Upper lobe of left lung (tissue), 6 donors: ENCODE data around the gene ASCL4. TPM values are rescaled to one million over a fixed set of nuclear protein-coding genes. Genes with fewer than 3 reads are reported as not detected.

ENCODE experiments used
- ATAC-seq, 2 donors: fragments of 200-7000 bp; cut with Tn5 transposase; one replicate each; pipeline ENCODE4 v1.9.1; 2022; ENCODE audit warnings: mild to moderate bottlenecking in 2 of 2, moderate library complexity in 2 of 2; ENCODE audit not compliant: low FRiP score in 2 of 2
- DNase-seq, 2 donors: peaks; one replicate each; pipeline ENCODE4 v3.0.0-alpha.2; 2019 to 2020
- H3K27ac ChIP-seq, 4 donors: fragments of 200-600 bp; sonication (generic); one replicate each; pipeline ENCODE4 v1.5.1; 2016 to 2019
- H3K27me3 ChIP-seq, 4 donors: fragments of 200-600 bp; sonication (generic); one replicate each; pipeline ENCODE4 v1.5.1; 2017 to 2019
- H3K36me3 ChIP-seq, 4 donors: fragments of 200-600 bp; sonication (generic); one replicate each; pipeline ENCODE4 v1.5.1; 2016 to 2019
- H3K4me1 ChIP-seq, 4 donors: fragments of 200-600 bp; sonication (generic); one replicate each; pipeline ENCODE4 v1.5.1; 2018 to 2019
- H3K4me3 ChIP-seq, 4 donors: fragments of 200-600 bp; sonication (generic); one replicate each; pipeline ENCODE4 v1.5.1; 2017 to 2019; ENCODE audit warnings: mild to moderate bottlenecking in 2 of 4, moderate library complexity in 1 of 4
- H3K9me3 ChIP-seq, 4 donors: fragments of 200-600 bp; sonication (generic); one replicate each; pipeline ENCODE4 v1.5.1; 2018 to 2019
- EP300 ChIP-seq, 4 donors: sonication (generic); formaldehyde crosslinking; IDR thresholded peaks; one replicate each; pipeline ENCODE4 v1.5.1; 2017; ENCODE audit warnings: antibody characterized with exemption in 4 of 4, control low read depth in 2 of 4
- POLR2A ChIP-seq, 4 donors: fragments of 450-650 bp; IDR thresholded peaks; one replicate each; pipeline ENCODE4 v1.5.1; 2016 to 2017; ENCODE audit warnings: antibody characterized with exemption in 4 of 4, mild to moderate bottlenecking in 2 of 4
- POLR2AphosphoS5 ChIP-seq, 2 donors: sonication (generic); formaldehyde crosslinking; IDR thresholded peaks; one replicate each; pipeline ENCODE4 v1.5.1; 2017; ENCODE audit warnings: antibody characterized with exemption in 2 of 2
- WGBS, 2 donors: methylation state at CpG; one replicate each; pipeline ENCODE4 v1.1.5; 2017 to 2018; 5-methylcytosine and 5-hydroxymethylcytosine counted together
- total RNA-seq, 6 donors: library from RNA; depleted of rRNA in 4 of 6; stranded (reverse); fragments of >200 nt in 4 of 6; gene quantifications; one replicate each; pipeline versions ENCODE4 v1.1.0 to v1.2.1, GENCODE V29; 2016 to 2021
- TF ChIP-seq, protein P1 (sequence below), 6 experiments: fragments of 450-650 bp in 4 of 6; fragments of 200-600 bp in 2 of 6; sonication (generic) in 2 of 6; IDR thresholded peaks; one replicate each; pipeline ENCODE4 v1.5.1; 2016 to 2019; ENCODE audit warnings: antibody characterized with exemption in 6 of 6
- donor health status: DM: no; HTN: no; CAD: no; lungs with moderate emphysema.
- donor health status: DM: no; HTN: yes; CAD: no; lungs with severe emphysema.

ASCL4 gene
- total RNA-seq, 6 donors from 2014 or later: not detected

DNA sequence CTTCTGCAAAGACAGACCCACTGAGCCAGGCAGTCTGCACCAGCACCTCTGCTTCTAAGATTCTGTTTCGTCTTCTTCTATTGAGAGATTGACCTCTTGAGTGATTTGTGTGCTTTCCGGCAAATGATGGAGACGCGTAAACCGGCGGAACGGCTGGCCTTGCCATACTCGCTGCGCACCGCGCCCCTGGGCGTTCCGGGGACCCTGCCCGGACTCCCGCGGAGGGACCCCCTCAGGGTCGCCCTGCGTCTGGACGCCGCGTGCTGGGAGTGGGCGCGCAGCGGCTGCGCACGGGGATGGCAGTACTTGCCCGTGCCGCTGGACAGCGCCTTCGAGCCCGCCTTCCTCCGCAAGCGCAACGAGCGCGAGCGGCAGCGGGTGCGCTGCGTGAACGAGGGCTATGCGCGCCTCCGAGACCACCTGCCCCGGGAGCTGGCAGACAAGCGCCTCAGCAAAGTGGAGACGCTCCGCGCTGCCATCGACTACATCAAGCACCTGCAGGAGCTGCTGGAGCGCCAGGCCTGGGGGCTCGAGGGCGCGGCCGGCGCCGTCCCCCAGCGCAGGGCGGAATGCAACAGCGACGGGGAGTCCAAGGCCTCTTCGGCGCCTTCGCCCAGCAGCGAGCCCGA lies 703 bp downstream of the ASCL4 start:
- Histone ChIP-seq H3K9me3 (no peaks in the 10 kb centered on the region), H3K4me1 (peaks cover 0 to 9% (median 6%) of the 10 kb centered on the region in 4 donors), H3K4me3 (peak overlapping the region in 3 of 4 donors; percentile 16 to 32 (median 26)), H3K27ac (no peak overlapping the region), H3K27me3 (peaks cover 0 to 13% (median 9%) of the 10 kb centered on the region in 4 donors), H3K36me3 (no peaks in the 10 kb centered on the region)
- peak in 1 of 2 donors; percentile 85 for DNase-seq
- ATAC-seq: peak in 1 of 2 donors; percentile 34
- WGBS, 2 donors: 5 to 8% methylated on average over 2 to 32 of the region's 66 CpGs
- TF ChIP-seq POLR2AphosphoS5 (IDR thresholded peaks at IDR 0.05): no peak
- TF ChIP-seq, protein P1, sequence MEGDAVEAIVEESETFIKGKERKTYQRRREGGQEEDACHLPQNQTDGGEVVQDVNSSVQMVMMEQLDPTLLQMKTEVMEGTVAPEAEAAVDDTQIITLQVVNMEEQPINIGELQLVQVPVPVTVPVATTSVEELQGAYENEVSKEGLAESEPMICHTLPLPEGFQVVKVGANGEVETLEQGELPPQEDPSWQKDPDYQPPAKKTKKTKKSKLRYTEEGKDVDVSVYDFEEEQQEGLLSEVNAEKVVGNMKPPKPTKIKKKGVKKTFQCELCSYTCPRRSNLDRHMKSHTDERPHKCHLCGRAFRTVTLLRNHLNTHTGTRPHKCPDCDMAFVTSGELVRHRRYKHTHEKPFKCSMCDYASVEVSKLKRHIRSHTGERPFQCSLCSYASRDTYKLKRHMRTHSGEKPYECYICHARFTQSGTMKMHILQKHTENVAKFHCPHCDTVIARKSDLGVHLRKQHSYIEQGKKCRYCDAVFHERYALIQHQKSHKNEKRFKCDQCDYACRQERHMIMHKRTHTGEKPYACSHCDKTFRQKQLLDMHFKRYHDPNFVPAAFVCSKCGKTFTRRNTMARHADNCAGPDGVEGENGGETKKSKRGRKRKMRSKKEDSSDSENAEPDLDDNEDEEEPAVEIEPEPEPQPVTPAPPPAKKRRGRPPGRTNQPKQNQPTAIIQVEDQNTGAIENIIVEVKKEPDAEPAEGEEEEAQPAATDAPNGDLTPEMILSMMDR (IDR thresholded peaks at IDR 0.05): peak in 2 of 6 experiments; percentile 8 to 15
- TF ChIP-seq EP300 (IDR thresholded peaks at IDR 0.05): no peak

DNA sequence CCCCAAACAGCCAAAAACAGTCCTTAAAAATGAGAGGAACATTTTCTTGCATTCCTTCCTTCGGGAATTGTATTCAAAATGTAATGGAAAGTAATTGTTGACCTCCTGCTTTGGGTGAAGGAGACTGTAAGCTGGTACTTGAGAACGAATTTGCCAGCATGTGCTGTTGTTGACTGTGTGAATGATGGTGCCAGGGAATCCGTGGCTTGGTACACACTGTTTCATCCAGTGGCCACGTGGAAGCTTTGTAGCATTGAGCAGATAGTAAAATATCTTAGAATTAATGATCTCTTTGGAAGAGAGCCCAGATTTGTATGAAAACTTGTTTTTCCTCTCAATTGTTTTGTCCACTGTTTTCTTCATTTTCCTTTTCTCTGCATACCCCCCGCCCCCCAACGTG lies 1.7 kb downstream of the ASCL4 start:
- WGBS, 2 donors: 35 to 39% methylated on average over 6 of the region's 6 CpGs
- no peak overlapping the region for H3K27ac ChIP-seq
- H3K4me3 ChIP-seq: no peak overlapping the region
- ATAC-seq (no peak), DNase-seq (no peak)
- TF ChIP-seq POLR2AphosphoS5 (IDR thresholded peaks at IDR 0.05): no peak
- TF ChIP-seq, protein P1 (IDR thresholded peaks at IDR 0.05): no peak
- no peak for TF ChIP-seq POLR2A (IDR thresholded peaks at IDR 0.05)
- no peak for TF ChIP-seq EP300 (IDR thresholded peaks at IDR 0.05)
- no peaks in the 10 kb centered on the region for H3K9me3 ChIP-seq
- peaks cover 0 to 9% (median 6%) of the 10 kb centered on the region in 4 donors for H3K4me1 ChIP-seq
- peaks cover 0 to 13% (median 9%) of the 10 kb centered on the region in 4 donors for H3K27me3 ChIP-seq
- H3K36me3 ChIP-seq: no peaks in the 10 kb centered on the region

- ATAC-seq (peak; percentile 53 to 73), DNase-seq (no peak)
- Histone ChIP-seq H3K27ac (no peak overlapping the region), H3K36me3 (no peaks in the 10 kb centered on the region), H3K4me1 (peaks cover 0 to 9% (median 6%) of the 10 kb centered on the region in 4 donors), H3K4me3 (no peak overlapping the region), H3K27me3 (peaks cover 0 to 13% (median 9%) of the 10 kb centered on the region in 4 donors), H3K9me3 (no peaks in the 10 kb centered on the region)
- TF ChIP-seq POLR2A (IDR thresholded peaks at IDR 0.05) (no peak), EP300 (IDR thresholded peaks at IDR 0.05) (no peak), POLR2AphosphoS5 (IDR thresholded peaks at IDR 0.05) (no peak)
- TF ChIP-seq, protein P1 (IDR thresholded peaks at IDR 0.05): no peak
- WGBS, 2 donors: 49% methylated on average over 11 of the region's 11 CpGs
Observed at GRCh38 chr12:107778383-107779025, 4.0 kb downstream of the ASCL4 start.

DNA sequence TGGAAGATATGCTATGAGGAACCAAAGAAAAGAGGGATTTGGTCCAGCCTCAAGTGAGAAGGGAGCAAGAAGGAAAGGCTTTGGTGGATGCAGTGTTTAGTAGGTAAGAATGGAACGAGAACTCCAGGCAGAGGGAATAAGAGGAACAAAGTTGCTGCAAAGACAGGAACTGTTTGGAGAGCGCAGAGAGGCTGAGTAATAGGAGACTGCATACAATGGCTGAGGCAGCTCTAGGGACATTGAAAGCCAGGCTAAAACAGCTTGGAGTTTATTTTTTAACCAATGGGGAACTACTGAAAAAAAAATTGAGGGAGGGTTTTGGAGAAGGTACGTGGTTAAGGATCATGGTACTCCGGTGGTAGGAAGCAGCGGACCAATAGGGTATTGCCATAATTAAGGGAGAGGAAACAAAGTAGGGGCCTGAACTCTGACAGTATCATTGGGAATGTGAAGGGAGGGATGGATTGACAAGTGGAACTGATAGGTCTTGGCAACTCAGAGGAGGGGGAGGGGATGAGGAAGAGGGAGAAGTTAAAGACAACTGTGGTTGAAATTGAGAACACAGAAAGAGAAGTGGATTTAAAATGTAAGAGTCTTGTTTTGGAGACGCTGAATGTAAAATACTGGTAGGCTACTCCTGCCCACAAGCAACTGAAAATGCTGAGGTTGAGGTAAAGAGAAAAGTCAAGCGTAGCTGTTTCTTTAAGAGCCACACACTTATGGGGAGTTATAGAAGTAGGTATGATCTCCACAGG lies 4.8 kb downstream of the ASCL4 start:
- Histone ChIP-seq H3K27me3 (peaks cover 0 to 13% (median 9%) of the 10 kb centered on the region in 4 donors), H3K27ac (no peak overlapping the region), H3K36me3 (no peaks in the 10 kb centered on the region), H3K9me3 (no peaks in the 10 kb centered on the region), H3K4me1 (peaks cover 0 to 9% (median 6%) of the 10 kb centered on the region in 4 donors), H3K4me3 (no peak overlapping the region)
- TF ChIP-seq POLR2AphosphoS5 (IDR thresholded peaks at IDR 0.05) (no peak), EP300 (IDR thresholded peaks at IDR 0.05) (no peak), POLR2A (IDR thresholded peaks at IDR 0.05) (no peak)
- TF ChIP-seq, protein P1 (IDR thresholded peaks at IDR 0.05): no peak
- WGBS, 2 donors: 67 to 72% methylated on average over 7 of the region's 7 CpGs
- ATAC-seq: peak in 1 of 2 donors; percentile 72
- no peak for DNase-seq
